Esophagus muscularis mucosa (tissue), 4 donors: ENCODE data around the gene DDIT3. TPM values are rescaled to one million over a fixed set of nuclear protein-coding genes. Genes with fewer than 3 reads are reported as not detected.

Source experiments
- DNase-seq: peaks from one replicate; pipeline ENCODE4 v3.0.0-alpha.2; 2017; ENCODE audit errors: extremely low spot score
- H3K27ac ChIP-seq, 4 donors: fragments of 200-600 bp; sonication (generic); replicated peaks in 1 of 4; 1 replicate in 3 of 4; 2 replicates in 1 of 4; pipeline ENCODE4 v1.5.1; 2016 to 2019; ENCODE audit warnings: mild to moderate bottlenecking in 1 of 4
- H3K27me3 ChIP-seq, 4 donors: fragments of 200-600 bp; sonication (generic); one replicate each; pipeline versions ENCODE4 v1.5.1 to v1.6.0; 2016 to 2019
- H3K36me3 ChIP-seq, 4 donors: fragments of 200-600 bp; sonication (generic); one replicate each; pipeline ENCODE4 v1.5.1; 2016 to 2019
- H3K4me1 ChIP-seq, 4 donors: fragments of 200-600 bp; sonication (generic); one replicate each; pipeline ENCODE4 v1.5.1; 2016 to 2019
- H3K4me3 ChIP-seq, 4 donors: fragments of 200-600 bp; sonication (generic); 1 replicate in 2 of 4; 2 replicates in 2 of 4; pipeline ENCODE4 v1.5.1; 2016 to 2019; ENCODE audit warnings: mild to moderate bottlenecking in 4 of 4, moderate library complexity in 1 of 4
- H3K9me3 ChIP-seq, 4 donors: fragments of 200-600 bp; sonication (generic); 1 replicate in 3 of 4; 2 replicates in 1 of 4; pipeline ENCODE4 v1.5.1; 2016 to 2019
- EP300 ChIP-seq: sonication (generic); formaldehyde crosslinking; IDR thresholded peaks from one replicate; pipeline ENCODE4 v1.6.1; 2017; ENCODE audit warnings: antibody characterized with exemption
- POLR2A ChIP-seq: fragments of 450-650 bp; IDR thresholded peaks from one replicate; pipeline ENCODE4 v1.6.1; 2017; ENCODE audit warnings: antibody characterized with exemption, moderate library complexity, mild to moderate bottlenecking, low read depth
- POLR2AphosphoS5 ChIP-seq, 2 donors: sonication (generic); formaldehyde crosslinking; IDR thresholded peaks; one replicate each; pipeline ENCODE4 v1.6.1; 2017; ENCODE audit warnings: antibody characterized with exemption in 2 of 2
- WGBS: methylation state at CpG from one replicate; pipeline ENCODE4 v1.1.5; 2018; 5-methylcytosine and 5-hydroxymethylcytosine counted together
- intact Hi-C: fragments of 100-400 bp; cut with DNase I; formaldehyde crosslinking; loops from one replicate; pipeline ENCODE4 v1.15.1; 2023
- total RNA-seq, 4 donors: library from RNA; depleted of rRNA; stranded (reverse); fragments of >200 nt; gene quantifications; one replicate each; pipeline versions ENCODE4 v1.1.0 to v1.2.1, GENCODE V29; 2016
- TF ChIP-seq, protein P1 (sequence below), 3 experiments: fragments of 200-600 bp in 2 of 3; fragments of 450-650 bp in 1 of 3; sonication (generic) in 2 of 3; IDR thresholded peaks; one replicate each; pipeline ENCODE4 v1.5.1; 2017 to 2019; ENCODE audit warnings: antibody characterized with exemption in 3 of 3, mild to moderate bottlenecking in 2 of 3, moderate library complexity in 1 of 3

The DDIT3 gene
- total RNA-seq, 4 donors from 2014 or later = 14.4 to 43.9 (median 24.4) TPM

DNA sequence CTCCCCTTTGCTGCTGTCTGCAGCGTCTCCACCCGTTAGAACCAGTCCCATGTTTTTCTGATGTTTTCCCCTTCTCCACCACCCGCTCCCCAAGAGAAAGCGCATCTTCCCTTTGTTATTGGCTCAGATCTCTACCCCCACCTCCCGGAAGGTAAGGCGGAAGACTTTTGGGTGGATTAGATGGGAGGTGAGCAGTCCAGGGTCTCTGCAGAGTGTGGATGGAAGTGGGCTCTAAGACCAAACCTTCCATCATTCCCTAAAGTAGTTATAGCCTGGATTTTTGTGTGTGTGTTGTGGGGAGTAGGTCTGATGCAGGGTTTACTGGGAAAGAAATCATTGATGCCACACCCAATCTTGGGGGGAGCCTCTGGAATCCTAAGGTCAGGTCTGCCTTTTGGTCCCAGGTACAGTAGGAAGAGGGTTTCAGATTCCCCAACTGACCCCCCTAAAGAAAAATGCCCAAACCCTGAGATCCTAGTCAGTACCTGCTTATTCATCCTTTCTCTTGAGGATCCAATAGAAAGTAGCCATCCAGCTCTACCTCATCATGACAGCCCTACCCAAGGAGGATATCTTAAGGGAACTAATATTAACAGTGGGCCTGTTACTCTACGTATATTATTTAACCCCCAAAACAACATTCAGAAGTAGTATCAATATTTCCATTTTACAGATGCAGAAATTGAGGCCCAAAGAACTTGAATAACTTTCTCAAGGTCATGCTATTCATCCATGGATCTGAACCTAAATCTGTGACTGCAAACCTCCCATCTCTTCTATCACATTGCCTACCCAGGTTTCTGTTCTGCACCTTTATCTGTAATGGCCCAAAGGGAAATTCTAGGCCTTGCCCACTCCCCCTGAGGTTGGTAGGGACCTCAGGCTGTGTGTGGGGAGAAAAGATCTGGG, 30.6 kb upstream of the DDIT3 start:
- DNase-seq = no peak
- H3K36me3 ChIP-seq = no peaks in the 10 kb centered on the region
- intact Hi-C loops = no loop called here
- H3K27me3 ChIP-seq = peaks cover 0 to 27% (median 3%) of the 10 kb centered on the region in 4 donors
- TF ChIP-seq POLR2AphosphoS5 (IDR thresholded peaks at IDR 0.05) (no peak), EP300 (no peak), POLR2A (no peak)
- TF ChIP-seq, protein P1, sequence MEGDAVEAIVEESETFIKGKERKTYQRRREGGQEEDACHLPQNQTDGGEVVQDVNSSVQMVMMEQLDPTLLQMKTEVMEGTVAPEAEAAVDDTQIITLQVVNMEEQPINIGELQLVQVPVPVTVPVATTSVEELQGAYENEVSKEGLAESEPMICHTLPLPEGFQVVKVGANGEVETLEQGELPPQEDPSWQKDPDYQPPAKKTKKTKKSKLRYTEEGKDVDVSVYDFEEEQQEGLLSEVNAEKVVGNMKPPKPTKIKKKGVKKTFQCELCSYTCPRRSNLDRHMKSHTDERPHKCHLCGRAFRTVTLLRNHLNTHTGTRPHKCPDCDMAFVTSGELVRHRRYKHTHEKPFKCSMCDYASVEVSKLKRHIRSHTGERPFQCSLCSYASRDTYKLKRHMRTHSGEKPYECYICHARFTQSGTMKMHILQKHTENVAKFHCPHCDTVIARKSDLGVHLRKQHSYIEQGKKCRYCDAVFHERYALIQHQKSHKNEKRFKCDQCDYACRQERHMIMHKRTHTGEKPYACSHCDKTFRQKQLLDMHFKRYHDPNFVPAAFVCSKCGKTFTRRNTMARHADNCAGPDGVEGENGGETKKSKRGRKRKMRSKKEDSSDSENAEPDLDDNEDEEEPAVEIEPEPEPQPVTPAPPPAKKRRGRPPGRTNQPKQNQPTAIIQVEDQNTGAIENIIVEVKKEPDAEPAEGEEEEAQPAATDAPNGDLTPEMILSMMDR (IDR thresholded peaks at IDR 0.05) = no peak
- H3K4me1 ChIP-seq = peaks cover 20 to 26% (median 24%) of the 10 kb centered on the region in 4 donors
- H3K4me3 ChIP-seq = peak overlapping the region; percentile 54 to 65 (median 56)
- H3K27ac ChIP-seq = no peak overlapping the region
- no peaks in the 10 kb centered on the region for H3K9me3 ChIP-seq
- WGBS = 59% methylated on average over 7 of the region's 7 CpGs

DNA sequence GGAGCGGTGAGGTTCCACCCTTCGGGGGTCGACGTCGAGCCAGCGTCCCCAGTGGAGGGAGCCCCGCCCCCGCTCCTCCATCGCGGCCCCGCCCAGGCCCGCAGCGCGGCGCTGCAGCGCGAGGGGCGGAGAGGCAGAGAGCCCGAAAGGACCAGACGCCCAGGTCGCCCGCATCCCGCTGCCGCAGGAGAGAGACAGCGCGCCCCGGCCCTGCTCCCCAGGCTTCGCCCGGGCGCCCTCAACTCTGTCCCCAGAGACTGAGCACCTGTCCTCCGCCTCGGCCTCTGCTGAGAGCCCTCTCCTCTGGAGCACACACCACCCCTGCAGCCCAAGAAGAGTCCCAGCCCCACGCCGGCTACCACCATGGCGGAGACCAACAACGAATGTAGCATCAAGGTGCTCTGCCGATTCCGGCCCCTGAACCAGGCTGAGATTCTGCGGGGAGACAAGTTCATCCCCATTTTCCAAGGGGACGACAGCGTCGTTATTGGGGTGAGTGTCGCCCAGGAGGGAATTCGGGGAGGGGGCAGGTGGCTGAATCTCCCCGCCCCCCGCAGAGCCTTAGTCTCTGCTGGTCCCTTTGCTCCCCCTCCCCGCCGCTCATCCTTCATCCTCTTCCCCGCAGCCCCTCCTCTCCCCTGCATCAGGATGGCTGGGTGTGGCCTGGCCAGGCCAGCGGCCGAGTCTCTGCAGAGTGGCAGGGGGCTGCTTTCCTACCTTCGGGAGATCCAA, 29.8 kb upstream of the DDIT3 start, which contains the start of gene KIF5A:
KIF5A (plus strand) TSS at position 136 of the 732 bp plus-strand sequence; CDS start at position 364, 228 bp downstream.
- intact Hi-C loops = loop anchor here (2.0 kb wide), 1 partner anchor 89 kb away; no protein-coding TSS in a partner anchor
- Histone ChIP-seq H3K9me3 (no peaks in the 10 kb centered on the region), H3K36me3 (no peaks in the 10 kb centered on the region), H3K27ac (peak within 1 kb of the TSS in 2 of 4 donors; percentile 16 to 45), H3K27me3 (peaks cover 0 to 27% (median 3%) of the 10 kb centered on the region in 4 donors), H3K4me1 (peaks cover 28 to 34% (median 32%) of the 10 kb centered on the region in 4 donors), H3K4me3 (peak within 1 kb of the TSS; percentile 54 to 65 (median 56))
- TF ChIP-seq, protein P1 (IDR thresholded peaks at IDR 0.05) = peak in 2 of 3 experiments; percentile 4 to 13
- TF ChIP-seq POLR2AphosphoS5 (IDR thresholded peaks at IDR 0.05) = peak; percentile 33 to 49
- TF ChIP-seq EP300 = no peak
- TF ChIP-seq POLR2A = no peak
- 27% methylated on average over 5 of the region's 52 CpGs for WGBS
- no peak for DNase-seq

DNA sequence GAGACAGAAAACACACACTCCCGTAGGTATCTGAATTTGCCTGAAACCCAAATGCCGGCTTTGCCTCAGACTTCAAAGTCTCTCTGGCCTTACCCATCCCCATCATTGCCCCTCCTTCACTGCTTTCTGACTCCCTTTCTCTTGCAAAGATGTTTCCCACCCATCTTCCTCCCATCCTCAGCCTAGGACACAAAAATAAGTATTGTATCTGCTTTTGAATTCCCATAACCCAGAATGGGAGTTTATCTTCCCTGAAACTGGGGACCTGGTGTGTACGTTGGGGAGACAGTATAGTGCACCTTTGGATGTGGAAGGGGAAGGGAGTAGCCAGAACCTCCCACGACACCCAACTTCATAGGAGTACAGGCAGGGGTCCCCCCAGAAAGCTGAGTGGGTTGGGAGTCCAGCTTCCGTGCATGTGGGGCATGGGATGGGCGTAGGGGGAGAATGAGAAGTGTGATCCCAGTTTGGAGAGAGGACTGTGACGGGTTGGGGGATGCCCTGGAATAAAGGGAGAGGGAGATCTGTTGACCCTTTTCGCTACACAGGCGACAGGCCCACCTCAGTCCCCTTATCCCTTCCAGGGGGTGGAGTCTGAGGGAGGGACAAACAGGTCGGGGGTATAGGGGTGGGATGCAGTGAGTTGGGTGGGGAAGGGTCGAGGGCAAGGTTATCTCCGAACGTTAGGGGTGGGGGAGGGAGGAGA, 29.0 kb upstream of the DDIT3 start:
- no peak for DNase-seq
- peak overlapping the region; percentile 54 to 65 (median 56) for H3K4me3 ChIP-seq
- TF ChIP-seq POLR2A (no peak), POLR2AphosphoS5 (IDR thresholded peaks at IDR 0.05) (no peak), EP300 (no peak)
- TF ChIP-seq, protein P1 (IDR thresholded peaks at IDR 0.05) = no peak
- intact Hi-C loops = loop anchor here (2.0 kb wide), 1 partner anchor 89 kb away; no protein-coding TSS in a partner anchor
- 35% methylated on average over 13 of the region's 13 CpGs for WGBS
- peaks cover 0 to 27% (median 3%) of the 10 kb centered on the region in 4 donors for H3K27me3 ChIP-seq
- H3K9me3 ChIP-seq = no peaks in the 10 kb centered on the region
- H3K36me3 ChIP-seq = peaks cover 0 to 5% (median 0%) of the 10 kb centered on the region in 4 donors
- peaks cover 35 to 40% (median 39%) of the 10 kb centered on the region in 4 donors for H3K4me1 ChIP-seq
- peak overlapping the region in 1 of 4 donors; percentile 45 for H3K27ac ChIP-seq

DNA sequence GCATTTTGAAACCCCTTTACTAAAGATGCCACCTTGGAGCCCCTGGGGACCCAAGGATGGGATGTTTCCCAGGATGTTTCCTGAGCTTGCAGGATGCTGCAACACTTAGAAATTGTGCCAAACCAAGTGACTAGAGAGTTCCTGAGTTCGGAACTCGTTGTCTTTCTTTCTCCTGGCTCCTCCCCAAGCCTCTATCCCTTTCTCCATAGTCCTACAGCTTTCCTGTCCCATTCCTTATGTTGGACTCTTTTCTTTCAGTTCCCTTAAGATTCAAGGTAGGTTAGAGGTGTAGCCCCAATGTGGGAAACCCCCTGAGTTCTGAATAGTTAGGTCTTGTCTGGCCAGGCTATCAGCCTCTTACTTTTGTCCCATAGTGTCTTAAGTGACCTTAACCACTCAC, 28.2 kb upstream of the DDIT3 start:
- peaks cover 0 to 5% (median 0%) of the 10 kb centered on the region in 4 donors for H3K36me3 ChIP-seq
- DNase-seq = no peak
- no peak overlapping the region for H3K27ac ChIP-seq
- H3K4me1 ChIP-seq = peaks cover 41 to 47% (median 46%) of the 10 kb centered on the region in 4 donors
- H3K4me3 ChIP-seq = no peak overlapping the region
- TF ChIP-seq EP300 (no peak), POLR2AphosphoS5 (IDR thresholded peaks at IDR 0.05) (no peak), POLR2A (no peak)
- TF ChIP-seq, protein P1 (IDR thresholded peaks at IDR 0.05) = no peak
- H3K9me3 ChIP-seq = no peaks in the 10 kb centered on the region
- intact Hi-C loops = loop anchor here (2.0 kb wide), 1 partner anchor 88 kb away; no protein-coding TSS in a partner anchor
- WGBS = 39% methylated on average over 2 of the region's 2 CpGs
- peaks cover 0 to 27% (median 3%) of the 10 kb centered on the region in 4 donors for H3K27me3 ChIP-seq
